Erythroblast (primary cell): Measurements from ENCODE around the gene MGAT4B.
"Not testable (repeated sequence)": the region's sequence is repeated elsewhere in the genome, so short reads cannot be mapped to it uniquely, and the experiment has no call there.

Experiments
- DNase-seq, 2 experiments: peaks; one replicate each; lab custom pipeline; 2025; lab: John Stamatoyannopoulos, UW
- GATA1 ChIP-seq: IDR thresholded peaks from 2 replicates; pipeline ENCODE4 v1.6.1; 2011; ENCODE audit warnings: low read depth, mild to moderate bottlenecking, control low read depth, low read length, moderate library complexity
- POLR2A ChIP-seq: IDR thresholded peaks from 2 replicates; pipeline ENCODE4 v1.6.1; 2011; ENCODE audit warnings: mild to moderate bottlenecking, low read length

Gene MGAT4B

DNA sequence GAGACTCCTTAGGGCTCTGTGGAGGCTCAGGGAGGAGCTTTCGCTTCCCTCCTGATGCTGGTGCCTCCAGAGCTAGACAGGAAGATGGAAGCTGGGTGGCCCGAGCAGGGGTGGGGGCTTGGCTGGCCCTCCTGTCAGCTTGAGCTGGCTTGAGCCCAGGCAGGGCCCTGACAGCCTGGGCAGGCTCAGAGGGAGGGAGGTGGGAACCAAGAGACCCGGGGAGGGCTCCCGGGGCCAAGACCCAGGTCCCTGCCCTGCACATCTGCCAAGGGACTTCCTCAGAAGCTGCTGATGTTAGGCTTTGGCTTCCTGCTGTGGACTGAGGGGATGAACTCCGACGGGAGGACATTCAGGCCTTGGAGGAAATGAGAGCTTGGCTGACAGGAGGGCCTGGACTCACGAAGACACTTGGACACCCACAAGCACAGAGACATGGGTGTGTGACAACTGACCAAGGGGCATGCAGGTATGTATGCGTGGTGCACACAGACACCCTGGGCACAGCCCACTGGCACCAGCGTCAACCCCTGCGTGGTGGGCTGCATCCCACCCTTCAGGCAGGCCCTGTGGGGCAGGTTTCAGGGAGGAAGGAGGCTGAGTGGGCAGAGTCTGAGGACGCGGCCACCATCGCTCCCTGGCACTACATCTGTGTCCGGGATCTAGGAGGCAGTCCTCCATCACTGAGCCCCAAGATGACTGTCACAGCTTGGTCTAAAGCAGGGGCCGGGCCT is 14.6 kb downstream of the MGAT4B start:
- no peak for TF ChIP-seq GATA1
- TF ChIP-seq POLR2A: no peak
- no peak for DNase-seq

- DNase-seq: not testable (repeated sequence)
These were observed 17.4 kb downstream of the MGAT4B start for GRCh38 chr5:179789278-179789677.

DNA sequence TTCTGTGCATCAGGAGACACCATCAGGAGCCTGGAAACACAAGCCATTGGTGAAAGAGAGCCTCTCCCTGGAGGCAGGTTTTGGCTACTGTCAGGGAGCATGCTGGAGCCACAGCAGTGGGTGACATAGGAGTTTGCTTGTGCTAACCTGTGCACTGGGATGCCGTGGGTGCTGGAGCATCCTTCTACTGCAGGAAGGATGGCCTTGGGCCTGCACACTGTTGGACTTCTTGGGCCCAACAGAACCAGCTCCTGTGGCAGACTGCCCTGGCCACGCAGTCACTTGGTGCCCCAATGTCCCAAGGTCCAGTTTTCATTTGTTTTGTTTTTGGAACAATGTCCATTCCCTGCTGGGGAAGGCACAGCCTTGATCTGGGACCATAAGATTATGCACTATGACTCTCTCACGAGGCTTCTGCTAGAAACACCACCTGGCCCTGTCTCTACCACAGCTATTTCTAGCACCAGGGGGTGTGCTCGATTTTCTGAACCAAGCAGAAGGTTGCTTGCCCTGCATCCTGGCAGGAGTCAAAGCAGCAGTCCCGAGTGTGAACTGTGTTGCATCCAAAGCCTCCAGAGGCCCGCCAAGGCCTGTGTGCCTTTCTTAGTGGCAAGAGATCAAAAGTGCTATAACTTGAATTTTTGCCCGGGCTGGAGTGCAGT is 18.3 kb downstream of the MGAT4B start:
- TF ChIP-seq POLR2A (no peak), GATA1 (no peak)
- DNase-seq: no peak

GRCh38 chr5:179786861-179787260 is 19.8 kb downstream of the MGAT4B start:
- no peak for DNase-seq
- TF ChIP-seq POLR2A: no peak
- TF ChIP-seq GATA1: no peak

DNA sequence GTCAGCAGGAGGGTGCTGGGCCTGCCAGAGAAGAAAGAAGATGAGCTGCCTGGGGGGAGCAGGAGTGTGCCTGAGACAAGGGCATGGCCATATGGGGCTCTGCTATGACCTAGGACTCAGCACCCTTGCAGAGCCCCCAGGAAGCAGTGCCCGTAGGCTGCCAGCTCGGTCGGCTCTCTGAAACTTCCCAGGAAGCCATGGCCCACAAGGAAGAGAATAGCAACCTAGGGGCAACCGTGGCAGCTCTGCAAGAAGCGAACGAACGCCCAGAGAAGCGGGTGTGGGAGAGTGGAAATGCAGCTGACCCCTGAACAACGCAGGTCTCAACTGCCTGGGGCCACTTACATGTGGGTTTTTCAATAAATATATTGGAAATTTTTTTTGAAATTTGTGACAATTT is 23.5 kb downstream of the MGAT4B start:
- DNase-seq: no peak
- TF ChIP-seq GATA1: no peak
- no peak for TF ChIP-seq POLR2A

DNA sequence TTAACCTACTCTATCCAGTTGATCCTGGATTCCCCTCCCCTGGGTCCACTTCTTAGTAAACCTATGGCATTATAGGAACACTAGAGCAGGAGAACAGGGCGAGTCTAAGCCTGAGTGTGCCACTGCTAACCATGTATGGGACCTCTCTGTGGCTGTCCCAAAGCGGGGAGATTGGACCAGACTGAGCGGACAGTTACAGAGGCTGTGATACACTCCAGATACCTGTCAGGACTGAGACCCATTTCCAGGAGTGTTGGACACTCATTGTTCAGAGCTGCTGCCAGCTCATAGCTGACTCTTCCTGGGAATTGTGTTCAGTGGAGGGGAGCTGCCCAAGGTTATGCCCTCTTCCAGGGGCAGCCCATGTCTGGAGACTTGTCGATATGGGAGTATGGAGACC is 24.8 kb downstream of the MGAT4B start:
- TF ChIP-seq POLR2A: no peak
- DNase-seq: no peak

DNA sequence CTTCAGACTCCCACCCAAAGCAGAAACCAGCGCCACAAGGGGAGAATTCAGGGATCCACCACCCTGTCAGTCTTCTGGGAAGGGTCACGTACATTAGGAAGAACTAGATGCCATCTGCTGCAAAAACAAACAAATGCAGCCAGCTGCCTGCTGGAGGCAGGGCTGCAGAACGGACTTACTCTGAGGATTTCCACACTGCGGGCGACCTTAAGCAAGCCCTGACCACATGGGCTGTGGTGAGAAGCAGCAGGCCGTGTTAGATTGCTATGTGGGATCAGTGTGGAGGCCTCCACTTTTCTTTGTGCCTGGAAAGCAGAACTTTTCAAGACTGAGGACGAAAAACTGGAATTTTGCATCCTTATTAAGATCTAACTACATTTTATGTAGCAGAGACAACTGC is 26.3 kb downstream of the MGAT4B start:
- no peak for DNase-seq
- TF ChIP-seq GATA1 (no peak), POLR2A (no peak)

- no peak for TF ChIP-seq POLR2A
These were observed 26.8 kb downstream of the MGAT4B start for GRCh38 chr5:179779826-179780225.

DNA sequence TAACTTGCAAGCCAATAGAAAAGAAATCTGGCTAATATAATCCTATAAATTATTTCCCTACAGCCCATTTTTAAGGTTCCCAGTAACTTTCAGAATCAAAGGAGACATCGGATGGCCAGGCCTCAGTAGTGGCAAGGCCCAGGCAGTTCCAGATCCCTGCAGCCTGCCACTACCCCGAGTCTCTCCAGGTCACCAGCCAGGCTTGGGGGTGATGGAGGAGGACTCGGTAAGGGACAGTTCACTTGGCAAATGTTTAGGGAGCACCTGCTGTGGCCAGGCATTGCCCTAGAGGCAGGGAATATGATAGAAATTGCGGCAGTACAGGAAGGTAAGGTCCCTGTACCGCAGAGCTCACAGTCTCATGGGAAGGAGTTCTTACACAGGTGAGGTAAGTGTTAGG is 28.1 kb downstream of the MGAT4B start:
- TF ChIP-seq POLR2A: no peak
- TF ChIP-seq GATA1: no peak
- no peak for DNase-seq

More at GRCh38 chr5:179779826-179780225, 26.8 kb downstream of the MGAT4B start:
- DNase-seq: no peak

GRCh38 chr5:179777909-179778308 is 28.8 kb downstream of the MGAT4B start:
- TF ChIP-seq GATA1 (no peak), POLR2A (no peak)
- no peak for DNase-seq

DNA sequence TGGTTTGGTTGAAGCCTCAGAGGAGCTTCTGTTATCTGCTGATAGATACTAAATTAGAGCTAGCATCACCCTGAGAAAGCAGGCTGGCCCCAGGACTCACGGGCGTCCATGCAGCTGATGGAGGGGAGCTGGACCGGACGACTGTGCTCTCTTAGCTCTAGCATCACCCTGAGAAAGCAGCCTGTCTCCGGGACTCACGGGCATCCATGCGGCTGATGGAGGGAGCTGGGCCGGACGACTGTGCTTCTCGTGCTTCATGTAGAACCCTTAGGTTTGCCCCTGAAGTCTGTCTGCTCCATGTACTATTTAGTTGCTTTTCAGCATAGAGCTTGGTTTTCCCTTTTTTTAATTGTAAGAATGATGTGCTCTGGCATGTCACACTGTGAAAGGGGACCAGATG is 29.2 kb downstream of the MGAT4B start:
- DNase-seq: no peak
- TF ChIP-seq GATA1 (no peak), POLR2A (no peak)

DNA sequence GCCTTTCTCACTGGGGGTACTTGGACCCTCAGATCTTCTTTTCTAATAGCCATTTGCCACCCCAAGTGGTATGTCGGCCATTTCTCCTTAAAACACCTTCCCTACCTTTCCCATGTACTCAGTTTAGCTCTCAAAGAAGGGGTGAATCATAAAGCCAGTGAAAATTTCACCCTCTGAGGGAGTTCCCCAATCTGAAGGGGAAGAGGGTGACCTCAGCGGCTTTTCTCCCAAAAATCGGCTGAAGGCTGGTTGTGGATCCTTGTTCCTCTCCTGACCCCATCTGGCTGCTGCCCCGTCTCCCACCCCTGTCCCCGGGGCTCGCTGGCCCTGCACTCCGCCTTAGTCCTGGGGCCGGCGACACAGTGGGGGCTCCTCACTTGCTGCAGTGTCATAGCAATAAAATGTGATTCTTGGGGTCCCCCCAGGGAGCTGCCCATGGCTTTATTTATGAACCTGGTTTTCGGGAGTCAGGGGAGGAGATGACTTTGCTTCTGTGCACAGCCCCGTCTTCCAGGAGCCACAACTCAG is 30.2 kb downstream of the MGAT4B start:
- no peak for DNase-seq

GRCh38 chr5:179774442-179774841 is 32.2 kb downstream of the MGAT4B start:
- TF ChIP-seq GATA1 (no peak), POLR2A (no peak)
- no peak for DNase-seq

More for the DNA sequence above, 30.2 kb downstream of the MGAT4B start:
- TF ChIP-seq POLR2A (no peak), GATA1 (no peak)

DNA sequence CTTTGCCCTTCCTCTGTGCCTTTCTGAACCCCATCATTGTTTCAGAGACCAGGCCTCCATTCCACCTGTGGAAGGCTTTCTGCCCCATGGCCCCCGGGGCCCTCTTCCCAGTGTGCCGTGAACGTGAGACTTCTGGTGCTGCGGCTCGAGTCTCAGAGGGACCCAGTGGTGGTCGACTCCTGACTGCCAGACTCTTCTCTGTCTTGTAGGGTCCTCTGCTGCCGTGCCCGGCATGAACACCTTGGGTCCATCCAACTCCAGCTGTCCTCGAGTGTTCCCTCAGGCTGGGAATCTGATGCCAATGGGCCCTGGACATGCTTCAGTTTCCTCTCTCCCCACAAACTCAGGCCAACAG is 33.0 kb downstream of the MGAT4B start:
- no peak for TF ChIP-seq GATA1
- TF ChIP-seq POLR2A: no peak
- no peak for DNase-seq

DNA sequence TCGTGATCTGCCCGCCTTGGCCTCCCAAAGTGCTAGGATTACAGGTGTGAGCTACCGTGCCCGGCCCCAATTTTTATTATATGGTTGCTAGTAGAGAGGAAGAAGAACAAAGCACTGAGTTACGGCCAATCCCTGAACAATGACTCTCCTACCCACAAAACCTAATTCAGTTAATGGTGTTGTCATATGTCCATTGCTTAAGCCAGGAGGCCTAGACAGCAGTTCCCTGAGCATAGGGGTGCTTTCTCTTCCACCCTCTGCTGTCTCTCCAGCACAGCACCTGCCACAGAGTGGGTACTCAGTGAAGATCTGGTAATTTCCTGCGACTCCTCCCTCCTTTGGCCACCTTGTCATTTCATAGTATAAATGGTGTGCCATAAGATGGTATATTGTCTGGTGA is 34.3 kb downstream of the MGAT4B start:
- TF ChIP-seq POLR2A (no peak), GATA1 (no peak)

More for the DNA sequence above, 34.3 kb downstream of the MGAT4B start:
- no peak for DNase-seq
